NCI-H774 (cell line): ENCODE data around the gene SF3B3.
"Not testable (repeated sequence)": the region's sequence is repeated elsewhere in the genome, so short reads cannot be mapped to it uniquely, and the experiment has no call there.

Source experiments
- DNase-seq: peaks from one replicate; lab custom pipeline; 2025; lab: John Stamatoyannopoulos, UW

Gene SF3B3

DNA sequence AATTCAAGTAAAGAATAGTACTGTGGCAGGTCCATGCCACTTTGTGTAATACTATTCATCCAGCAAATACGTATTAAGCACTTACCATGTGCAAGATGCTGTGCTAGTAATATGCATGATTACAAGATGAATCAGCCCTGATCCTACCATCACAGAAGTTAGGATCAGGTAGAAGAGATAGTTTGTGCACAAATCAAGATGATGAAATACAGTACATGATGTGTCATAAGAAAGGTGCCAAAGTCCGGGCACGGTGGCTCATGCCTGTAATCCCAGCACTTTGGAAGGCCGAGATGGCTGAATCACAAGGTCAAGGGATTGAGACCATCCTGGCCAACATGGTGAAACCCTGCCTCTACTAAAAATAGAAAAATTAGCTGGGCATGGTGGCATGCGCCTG, 11.2 kb upstream of the SF3B3 start:
- no peak for DNase-seq

GRCh38 chr16:70520612-70521297, 2.9 kb upstream of the SF3B3 start:
- DNase-seq = no peak

DNA sequence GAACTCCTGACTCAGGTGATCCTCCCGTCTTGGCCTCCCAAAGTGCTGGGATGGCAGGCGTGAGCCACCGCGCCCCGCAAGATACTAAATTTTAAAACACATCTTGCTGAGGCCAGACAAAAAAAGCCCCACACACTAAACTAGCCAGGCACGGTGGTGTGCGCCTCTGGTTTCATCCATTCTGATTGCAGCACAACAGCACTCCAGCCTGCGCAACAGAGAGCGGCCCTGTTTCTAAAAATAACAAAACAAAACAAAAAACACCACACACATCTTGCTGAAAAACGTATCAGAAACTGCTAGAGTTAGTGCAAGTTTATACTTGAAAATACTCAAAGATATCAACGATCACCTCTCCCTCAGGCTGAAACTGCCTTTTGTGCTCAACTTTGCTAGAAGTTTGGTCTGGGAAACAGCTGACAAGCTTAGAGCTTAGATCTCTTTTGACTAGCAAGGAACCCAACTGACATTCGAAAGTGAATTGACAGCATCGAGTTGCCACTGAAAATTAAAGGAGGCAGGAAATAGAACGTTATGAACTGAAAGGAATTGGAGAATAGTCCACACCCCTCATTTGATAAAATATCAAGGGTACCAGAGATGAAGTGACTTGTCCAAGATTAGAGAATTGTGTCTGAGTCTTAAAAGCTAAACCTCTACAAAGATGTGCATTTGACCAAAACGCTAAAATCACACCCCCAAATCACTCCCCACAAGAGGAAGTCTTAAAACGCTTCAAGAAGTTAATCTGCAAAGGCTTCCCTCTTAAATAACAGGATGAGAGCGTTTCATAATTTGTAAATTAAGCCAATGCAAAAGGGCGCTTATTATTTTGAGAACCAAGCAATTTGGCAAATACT, 1.2 kb upstream of the SF3B3 start:
- DNase-seq = no peak

DNA sequence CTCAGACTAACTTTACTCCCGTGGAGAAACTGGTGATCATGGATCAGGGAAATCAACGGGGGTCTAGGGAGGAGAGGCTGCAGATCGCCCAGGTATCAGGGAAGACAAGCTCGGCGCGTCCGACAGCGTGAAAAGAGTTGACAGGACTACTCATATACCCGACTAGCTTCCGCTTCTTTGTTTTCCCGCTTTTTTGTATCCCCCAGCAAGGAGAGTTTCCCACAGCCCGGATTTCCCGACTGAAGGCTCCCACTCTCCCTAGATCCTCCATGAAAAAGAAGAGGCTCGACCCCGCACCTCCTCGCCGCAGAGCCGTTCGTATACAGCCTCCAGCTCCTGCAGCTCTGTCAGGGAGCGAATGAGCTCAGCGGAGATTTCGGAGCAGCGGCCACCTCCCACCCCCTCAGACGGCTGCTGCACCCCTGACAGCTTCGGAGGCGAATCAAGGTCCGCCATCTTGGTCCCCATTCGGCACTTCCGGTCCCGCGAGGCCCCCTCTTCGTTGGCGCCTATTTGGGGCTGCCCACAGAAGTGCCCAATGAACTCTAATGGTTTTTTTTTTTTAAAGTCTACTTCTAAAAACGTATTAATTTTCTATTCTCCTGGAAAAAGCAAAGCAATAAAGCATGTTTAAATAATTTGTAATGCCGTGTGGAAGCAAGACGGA, 407 bp upstream of the SF3B3 start, which contains the start of gene COG4:
COG4 (minus strand) TSS at position 479 of the 667 bp plus-strand sequence; CDS start at position 468, 11 bp downstream.
- DNase-seq = peak; percentile 52

DNA sequence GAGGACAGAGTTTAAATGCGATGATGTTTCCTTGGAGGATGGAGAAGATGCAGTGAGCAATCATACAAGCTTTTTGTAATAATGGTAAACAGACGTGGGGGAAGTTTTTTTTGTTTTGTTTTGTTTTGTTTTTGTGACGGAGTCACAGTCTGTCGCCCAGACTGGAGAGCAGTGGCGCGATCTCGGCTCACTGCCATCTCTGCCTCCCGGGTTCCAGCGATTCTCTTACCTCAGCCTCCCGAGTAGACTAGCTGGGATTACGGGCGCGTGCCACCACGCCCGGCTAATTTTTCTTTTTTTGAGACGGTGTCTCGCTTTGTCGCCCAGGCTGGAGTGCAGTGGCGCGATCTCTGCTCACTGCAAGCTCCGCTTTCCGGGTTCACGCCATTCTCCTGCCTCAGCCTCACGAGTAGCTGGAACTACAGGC, 796 bp downstream of the SF3B3 start:
- not testable (repeated sequence) for DNase-seq

GRCh38 chr16:70526403-70526802, 2.8 kb downstream of the SF3B3 start:
- DNase-seq = no peak

DNA sequence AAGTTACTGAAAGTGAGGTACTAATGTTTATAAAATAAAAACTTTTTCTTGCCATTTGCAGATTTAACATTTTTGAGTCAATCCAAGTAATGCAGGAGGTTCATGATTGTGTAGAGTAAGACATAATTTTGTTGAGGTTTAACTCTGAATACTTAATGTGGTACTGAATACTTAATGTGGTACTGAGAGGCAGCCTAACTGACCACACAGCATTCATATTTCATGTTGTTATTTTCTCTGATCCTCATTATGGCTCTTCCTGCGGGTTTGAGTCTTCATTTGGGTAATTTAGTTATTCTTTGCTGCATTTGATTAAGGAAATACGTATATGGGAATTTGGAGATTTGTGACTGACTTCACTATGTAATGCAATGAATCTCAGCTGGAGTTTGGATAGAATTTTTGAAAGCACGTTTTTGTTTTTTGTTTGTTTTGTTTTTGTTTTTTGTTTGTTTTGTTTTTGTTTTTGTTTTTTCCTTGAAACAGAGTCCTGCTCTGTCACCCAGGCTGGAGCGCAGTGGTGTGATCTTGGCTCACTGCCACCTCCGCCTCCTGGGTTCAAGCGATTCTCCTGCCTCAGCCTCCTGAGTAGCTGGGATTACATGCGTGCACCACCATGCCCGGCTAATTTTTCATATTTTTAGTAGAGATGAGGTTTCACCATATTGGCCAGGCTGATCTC, 3.8 kb downstream of the SF3B3 start:
- no peak for DNase-seq

GRCh38 chr16:70529051-70529777, 5.6 kb downstream of the SF3B3 start:
- no peak for DNase-seq

DNA sequence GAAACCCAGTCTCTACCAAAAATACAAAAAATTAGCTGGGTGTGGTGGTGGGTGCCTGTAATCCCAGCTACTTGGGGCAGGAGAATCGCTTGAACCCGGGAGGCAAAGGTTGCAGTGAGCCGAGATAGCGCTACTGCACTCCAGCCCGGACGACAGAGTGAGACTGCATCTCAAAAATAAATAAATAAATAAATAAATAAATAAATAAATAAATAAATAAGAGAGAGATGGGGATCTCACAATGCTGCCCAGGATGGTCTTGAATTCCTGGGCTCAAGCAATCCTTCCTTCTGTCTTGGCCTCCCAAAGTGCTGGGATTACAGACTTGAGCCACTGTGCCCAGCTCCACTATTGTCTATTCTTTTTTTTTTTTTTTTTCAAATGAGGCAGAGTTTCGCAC, 6.3 kb downstream of the SF3B3 start:
- not testable (repeated sequence) for DNase-seq

GRCh38 chr16:70534971-70535370, 11.4 kb downstream of the SF3B3 start:
- DNase-seq = no peak

DNA sequence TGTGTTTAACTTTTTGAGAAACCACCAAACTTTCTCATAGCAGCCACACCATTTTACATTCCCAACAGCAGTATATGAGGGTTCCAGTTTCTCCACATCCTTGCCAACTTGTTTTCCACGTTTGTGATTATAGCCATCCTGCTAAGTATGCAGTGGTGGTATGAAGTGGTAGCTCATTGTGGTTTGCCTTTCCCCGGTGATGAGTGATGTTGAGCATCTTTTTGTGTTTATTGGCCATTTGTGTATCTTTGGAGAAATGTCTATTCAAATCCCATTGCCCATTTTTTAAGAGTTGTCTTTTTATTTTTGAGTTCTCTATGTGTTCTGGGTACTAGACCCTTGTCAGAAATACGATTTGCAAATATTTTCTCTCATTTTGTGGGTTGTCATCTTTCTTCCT, 17.4 kb downstream of the SF3B3 start:
- no peak for DNase-seq

GRCh38 chr16:70544548-70544947, 20.9 kb downstream of the SF3B3 start:
- no peak for DNase-seq

DNA sequence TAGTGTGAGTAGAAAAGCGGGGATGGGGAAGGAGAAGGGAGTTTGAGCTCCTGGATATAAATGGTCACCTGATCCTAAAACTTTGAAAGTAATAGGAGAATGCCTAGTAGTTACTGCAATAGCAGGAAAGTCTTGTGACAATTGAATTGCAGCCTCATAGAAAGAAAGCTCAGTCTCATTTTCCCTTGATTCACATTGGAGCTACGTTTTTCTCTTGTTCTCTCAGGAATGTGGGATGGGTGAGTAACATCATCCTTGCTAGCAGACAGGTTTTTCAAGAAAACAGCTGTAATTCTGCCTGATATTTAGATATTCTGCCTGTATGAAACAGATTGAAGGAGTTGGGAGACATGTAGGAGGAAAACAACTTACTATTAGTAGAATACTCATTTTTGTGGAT, 25.3 kb downstream of the SF3B3 start:
- no peak for DNase-seq

DNA sequence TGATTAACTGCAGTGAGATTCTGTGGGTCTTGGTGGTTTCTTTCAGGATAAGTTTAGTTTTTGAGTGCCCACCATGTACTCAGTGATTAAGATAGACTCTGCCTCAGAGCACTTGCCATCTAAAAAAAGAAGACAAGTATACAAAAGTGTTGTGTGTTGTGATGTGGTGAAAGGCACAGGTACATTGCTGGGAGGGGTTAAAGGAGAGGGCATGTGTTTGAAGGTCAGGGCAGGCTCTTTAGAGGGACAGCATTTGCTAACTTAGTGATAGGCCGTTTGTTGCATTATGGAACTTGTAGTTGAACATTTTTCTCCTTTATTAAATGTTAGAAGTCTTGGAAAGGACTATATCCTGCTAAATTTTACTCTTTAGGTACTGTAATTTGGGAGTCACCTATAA, 26.5 kb downstream of the SF3B3 start:
- DNase-seq = no peak

DNA sequence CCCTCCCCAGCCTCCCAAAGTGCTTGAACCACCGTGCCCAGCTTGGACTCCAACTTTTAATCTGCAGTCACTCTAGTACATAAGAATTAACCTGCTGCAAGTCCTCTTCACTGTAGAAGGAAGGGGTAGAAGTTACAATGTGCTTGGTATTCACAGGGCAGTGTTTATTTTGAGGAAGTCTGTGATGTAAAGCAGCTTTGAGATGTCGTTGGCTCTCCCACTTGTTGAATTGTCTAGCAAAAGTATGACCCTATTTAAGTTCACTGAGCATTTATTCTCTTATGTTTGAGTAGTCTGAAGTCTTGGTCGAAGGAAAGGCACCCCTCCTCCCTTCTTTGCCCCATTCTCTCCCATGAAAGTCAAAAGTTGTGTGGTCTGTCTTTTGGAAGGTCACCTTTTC, 28.2 kb downstream of the SF3B3 start:
- DNase-seq = no peak

GRCh38 chr16:70552675-70553074, 29.1 kb downstream of the SF3B3 start:
- no peak for DNase-seq

- no peak for DNase-seq
Measured at GRCh38 chr16:70553645-70554044, 30.0 kb downstream of the SF3B3 start.

DNA sequence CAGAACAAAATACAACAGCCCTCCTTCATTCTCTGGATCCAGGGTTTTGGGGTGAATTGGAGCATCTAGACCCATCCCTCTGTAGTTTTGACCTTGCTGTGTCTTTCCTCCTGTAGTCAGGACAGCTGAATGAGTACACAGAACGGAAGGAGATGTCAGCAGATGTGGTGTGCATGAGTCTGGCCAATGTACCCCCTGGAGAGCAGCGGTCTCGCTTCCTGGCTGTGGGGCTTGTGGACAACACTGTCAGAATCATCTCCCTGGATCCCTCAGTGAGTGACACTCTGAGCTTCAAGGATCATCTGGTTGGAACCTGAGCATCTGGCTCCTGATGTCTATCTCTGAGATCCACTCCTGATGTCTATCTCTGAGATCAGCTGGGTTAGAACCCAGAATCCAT, 32.4 kb downstream of the SF3B3 start:
- DNase-seq = no peak

DNA sequence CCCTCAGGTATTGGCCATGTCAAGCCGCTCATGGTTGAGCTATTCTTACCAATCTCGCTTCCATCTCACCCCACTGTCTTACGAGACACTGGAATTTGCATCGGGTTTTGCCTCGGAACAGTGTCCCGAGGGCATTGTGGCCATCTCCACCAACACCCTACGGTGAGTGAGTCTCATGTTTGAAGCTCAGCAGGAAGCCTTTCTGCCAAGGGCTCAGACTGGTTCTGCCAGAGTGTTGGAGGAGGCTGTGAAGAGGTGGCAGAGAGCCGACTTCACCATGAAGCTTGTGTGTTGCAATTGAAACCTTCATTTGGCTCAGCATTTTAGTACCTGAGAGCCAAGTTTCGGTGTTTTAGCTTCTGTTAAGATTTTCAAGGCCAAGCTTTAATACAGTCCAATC, 38.0 kb downstream of the SF3B3 start:
- no peak for DNase-seq

DNA sequence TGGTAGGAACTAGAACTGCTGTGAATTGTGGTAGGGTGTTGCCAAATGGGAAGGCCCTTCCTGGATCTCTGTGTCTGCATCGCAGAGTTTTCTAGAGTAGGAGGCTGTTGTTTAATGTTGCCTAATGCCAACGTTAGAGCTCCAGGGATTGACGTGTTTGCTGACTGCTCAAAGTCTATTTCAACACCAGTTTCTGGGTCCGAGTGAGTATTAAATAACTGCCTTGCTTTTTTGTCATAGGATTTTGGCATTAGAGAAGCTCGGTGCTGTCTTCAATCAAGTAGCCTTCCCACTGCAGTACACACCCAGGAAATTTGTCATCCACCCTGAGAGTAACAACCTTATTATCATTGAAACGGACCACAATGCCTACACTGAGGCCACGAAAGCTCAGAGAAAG, 40.0 kb downstream of the SF3B3 start:
- DNase-seq = no peak

DNA sequence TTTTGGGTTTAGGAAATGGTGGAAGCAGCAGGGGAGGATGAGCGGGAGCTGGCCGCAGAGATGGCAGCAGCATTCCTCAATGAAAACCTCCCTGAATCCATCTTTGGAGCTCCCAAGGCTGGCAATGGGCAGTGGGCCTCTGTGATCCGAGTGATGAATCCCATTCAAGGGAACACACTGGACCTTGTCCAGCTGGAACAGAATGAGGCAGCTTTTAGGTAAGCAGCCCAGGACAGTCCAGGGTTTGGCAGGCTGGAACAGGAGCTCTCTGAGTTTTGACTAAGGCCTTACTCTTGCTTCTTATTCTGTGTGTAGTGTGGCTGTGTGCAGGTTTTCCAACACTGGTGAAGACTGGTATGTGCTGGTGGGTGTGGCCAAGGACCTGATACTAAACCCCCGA, 41.4 kb downstream of the SF3B3 start:
- DNase-seq = no peak
